GM12892 (cell line): Measurements from ENCODE around the gene ACACB.

Source experiments
- POLR2A ChIP-seq: IDR thresholded peaks from 2 replicates; pipeline ENCODE4 v1.6.1; 2011; ENCODE audit warnings: low read depth, low read length, control low read depth
- POLR2AphosphoS5 ChIP-seq: IDR thresholded peaks from 2 replicates; pipeline ENCODE4 v1.6.1; 2011; ENCODE audit warnings: low read depth, low read length, control low read depth
- TAF1 ChIP-seq: IDR thresholded peaks from 2 replicates; pipeline ENCODE4 v1.6.1; 2011; ENCODE audit warnings: low read depth, mild to moderate bottlenecking, control low read depth, low read length, borderline replicate concordance

GRCh38 chr12:109084425-109084824 lies 32.0 kb upstream of the ACACB start:
- TF ChIP-seq POLR2A (no peak), TAF1 (no peak), POLR2AphosphoS5 (no peak)
